HG02759 (cell line): Measurements from ENCODE around the gene ARIH1.
"Not testable (repeated sequence)": the region's sequence is repeated elsewhere in the genome, so short reads cannot be mapped to it uniquely, and the experiment has no call there.

ENCODE experiments used
- ATAC-seq: cut with Tn5 transposase; IDR thresholded peaks from one replicate; pipeline ENCODE4 v1.9.1; 2021; ENCODE audit warnings: mild to moderate bottlenecking, moderate library complexity; ENCODE audit not compliant: unreplicated experiment

Gene ARIH1

DNA sequence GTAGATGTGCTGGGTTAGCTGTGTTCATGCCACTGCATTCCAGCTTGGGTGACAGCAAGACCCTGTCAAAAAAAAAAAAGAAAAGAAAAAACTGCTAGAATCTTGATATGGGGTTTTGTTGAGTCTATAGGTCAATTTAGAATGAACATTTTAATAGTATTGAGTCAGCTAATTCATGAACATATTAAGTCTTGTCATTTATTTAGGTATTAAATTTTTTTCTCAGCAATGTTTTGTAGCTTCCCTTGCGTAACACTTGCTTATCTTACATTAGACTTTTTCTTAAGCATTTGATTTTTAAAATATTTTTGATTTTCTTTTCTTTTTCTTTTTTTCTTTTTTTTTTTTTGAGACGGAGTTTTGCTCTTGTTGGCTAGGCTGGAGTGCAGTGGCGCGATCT lies 119.7 kb downstream of the ARIH1 start:
- no peak for ATAC-seq

- ATAC-seq: no peak
Observed at GRCh38 chr15:72599855-72600464, 125.8 kb downstream of the ARIH1 start.

GRCh38 chr15:72604794-72605193 lies 130.7 kb downstream of the ARIH1 start:
- ATAC-seq: no peak

DNA sequence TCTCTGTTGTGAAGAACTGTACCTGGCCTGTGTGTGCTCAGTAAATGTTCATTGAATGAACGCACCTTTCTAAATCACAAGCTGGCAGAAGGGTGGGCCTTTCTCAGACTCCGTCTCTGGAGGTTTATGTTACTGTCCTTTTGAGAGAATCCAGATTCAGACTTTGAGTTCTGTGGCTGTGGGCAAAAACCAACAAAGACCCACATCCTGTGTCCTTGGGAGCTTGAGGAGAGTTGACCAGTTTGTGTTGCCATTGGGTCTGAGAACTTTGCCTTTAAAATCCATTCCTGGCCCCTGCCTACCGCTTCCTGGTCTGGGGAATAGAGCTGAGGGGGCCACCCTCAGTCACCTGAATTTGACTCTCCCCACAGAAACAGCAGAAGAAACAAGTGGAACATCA lies 134.0 kb downstream of the ARIH1 start:
- ATAC-seq: not testable (repeated sequence)

- ATAC-seq: no peak
Observed at GRCh38 chr15:72609862-72610261, 135.7 kb downstream of the ARIH1 start.

GRCh38 chr15:72612324-72612723 lies 138.2 kb downstream of the ARIH1 start:
- ATAC-seq: not testable (repeated sequence)

DNA sequence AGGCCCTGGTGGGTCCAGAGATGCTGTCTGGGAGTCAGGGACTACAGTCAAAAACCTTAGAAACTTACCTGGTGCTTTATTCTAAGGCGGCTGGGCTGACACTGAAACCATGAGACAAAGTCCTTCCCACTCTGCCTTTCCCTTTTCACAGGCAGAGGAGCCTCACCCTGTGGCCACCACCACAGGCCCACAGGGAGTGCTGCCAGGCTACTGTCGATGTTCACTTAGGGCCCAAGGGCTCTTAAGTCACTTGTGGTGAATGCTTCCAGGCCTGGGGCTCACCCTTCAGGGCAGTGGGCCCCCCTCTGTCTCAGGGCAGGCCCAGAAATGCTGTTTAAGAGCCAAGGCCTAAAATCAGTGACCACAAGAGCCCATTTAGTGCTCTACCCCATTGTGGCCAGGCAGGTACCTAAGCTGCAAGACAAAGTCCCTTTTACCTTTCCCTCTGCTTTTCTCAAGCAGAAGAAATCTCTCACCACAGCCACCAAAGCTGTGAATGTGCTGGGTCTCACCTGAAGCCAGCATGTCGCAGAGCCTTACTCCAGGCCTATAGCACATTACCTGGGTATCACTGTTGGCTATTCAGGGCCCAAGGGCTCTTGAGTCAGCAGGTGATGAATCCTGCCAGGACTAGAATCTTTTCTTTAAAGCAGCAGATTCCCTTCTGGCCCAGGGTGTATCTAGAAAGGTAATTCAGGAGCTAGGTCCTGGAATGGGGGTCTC lies 140.8 kb downstream of the ARIH1 start:
- no peak for ATAC-seq

- ATAC-seq: not testable (repeated sequence)
Observed at GRCh38 chr15:72615533-72616233, 141.6 kb downstream of the ARIH1 start.

DNA sequence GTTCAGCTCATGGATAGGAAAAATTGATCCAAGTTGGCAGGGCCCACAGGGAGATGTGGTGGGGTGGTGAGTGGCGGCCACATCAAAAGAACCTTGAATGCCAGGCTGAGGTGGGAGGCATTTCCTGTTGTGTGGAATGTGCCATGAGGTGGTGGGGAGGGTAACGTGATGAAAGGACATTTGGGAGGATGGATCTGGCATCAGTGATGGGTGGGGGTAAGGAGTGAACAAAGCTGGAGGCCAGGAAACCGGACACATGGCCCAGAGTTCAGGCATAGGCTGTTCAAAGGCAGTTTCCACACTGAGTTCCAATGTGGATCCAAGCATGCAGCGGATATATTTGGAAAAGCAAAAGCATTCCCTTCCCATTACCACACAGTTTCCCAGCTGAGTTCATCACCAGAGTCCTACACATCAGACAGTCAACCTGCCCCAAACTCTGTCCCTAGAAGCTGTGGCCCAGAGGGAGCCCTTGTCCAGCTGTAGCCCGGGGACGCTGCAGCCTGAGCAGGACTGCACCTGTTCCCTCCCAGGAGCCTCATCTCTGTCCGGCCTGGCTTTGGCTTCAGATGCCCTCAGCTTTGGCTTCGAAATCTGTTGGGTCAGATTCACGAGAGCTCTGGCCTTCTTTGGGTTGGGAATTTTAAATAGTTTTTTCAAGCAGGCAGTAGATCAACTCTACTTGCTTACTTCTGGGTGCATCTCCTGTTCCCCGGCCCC lies 142.5 kb downstream of the ARIH1 start:
- no peak for ATAC-seq

GRCh38 chr15:72623854-72624253 lies 149.7 kb downstream of the ARIH1 start:
- ATAC-seq: not testable (repeated sequence)

- ATAC-seq: not testable (repeated sequence)
Observed at GRCh38 chr15:72626153-72626552, 152.0 kb downstream of the ARIH1 start.

GRCh38 chr15:72628249-72629067 lies 154.3 kb downstream of the ARIH1 start:
- ATAC-seq: not testable (repeated sequence)

DNA sequence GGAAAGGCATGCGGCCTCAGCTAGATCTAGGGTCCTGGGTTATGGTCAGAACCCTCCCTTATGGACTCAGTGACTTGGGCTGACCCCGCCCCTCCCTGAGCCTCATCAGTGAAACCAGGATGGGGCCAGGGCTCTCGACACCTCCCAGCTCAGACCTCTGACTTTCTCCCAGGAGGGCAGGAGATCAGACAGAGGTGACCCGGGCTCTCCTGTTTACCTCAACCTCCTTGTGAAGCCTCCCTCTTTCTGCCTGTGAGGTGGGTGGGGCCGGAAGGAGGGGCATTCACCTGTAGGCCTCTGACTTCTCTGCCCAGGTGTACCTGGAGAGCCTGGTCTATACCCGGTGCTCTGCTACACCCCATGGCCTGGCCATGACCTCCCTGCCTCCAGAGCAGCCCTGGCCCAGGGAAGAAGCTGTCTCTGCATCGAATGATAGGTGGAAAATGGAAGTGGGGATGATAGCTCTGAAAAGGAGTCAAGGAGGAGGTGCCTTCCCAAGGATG lies 155.0 kb downstream of the ARIH1 start:
- not testable (repeated sequence) for ATAC-seq

GRCh38 chr15:72636519-72637282 lies 162.6 kb downstream of the ARIH1 start:
- ATAC-seq: peak; percentile 81

- ATAC-seq: not testable (repeated sequence)
Observed at GRCh38 chr15:72639759-72640483, 165.8 kb downstream of the ARIH1 start.

- ATAC-seq: not testable (repeated sequence)
Observed at GRCh38 chr15:72642271-72642670, 168.1 kb downstream of the ARIH1 start.

- not testable (repeated sequence) for ATAC-seq
Observed at GRCh38 chr15:72648631-72649253, 174.6 kb downstream of the ARIH1 start.
